Amygdala (tissue), 56 donors: Measurements from ENCODE around the gene RICTOR.

Experiments used
- DNase-seq, 56 donors: peaks; one replicate each; lab custom pipeline; 2025; lab: John Stamatoyannopoulos, UW

The RICTOR gene

DNA sequence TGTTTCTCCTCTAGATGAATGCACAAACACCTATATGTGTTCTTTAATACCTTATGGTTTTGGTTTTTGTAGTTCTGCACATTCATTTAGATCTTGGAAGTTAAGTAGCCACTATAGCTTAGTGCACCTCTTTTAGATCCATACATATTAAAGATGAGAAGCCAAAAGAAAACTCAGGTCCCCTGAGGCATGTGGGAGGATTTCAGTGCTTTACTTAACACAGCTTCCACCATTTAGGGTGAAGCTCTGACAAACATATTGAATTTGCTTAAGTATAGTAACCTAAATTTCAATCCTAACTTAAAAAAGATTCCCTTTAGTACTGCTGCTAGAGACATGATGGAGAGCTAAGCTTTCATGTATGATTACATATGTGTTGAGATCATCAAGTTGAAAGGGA, 25.6 kb upstream of the RICTOR start:
- no peak for DNase-seq

DNA sequence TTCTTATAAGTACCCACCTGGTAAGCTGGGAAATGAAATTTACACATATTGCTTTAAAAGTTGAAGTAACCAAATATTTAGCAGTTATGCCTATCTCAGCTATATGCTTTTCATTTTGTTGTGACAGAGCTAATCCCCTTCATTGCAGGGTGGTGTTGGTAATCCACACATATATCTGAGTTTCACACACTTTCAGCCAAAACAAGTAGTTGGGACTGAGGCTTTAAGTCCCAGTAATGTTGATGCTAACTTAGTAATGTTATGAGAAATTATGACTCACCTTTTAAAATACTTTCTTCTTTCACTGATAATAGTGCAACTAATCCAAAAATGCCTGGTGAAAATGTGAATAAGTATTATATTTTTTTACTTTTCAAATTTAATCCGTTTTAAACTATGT, 19.2 kb upstream of the RICTOR start:
- DNase-seq, result no peak

GRCh38 chr5:39092581-39093351, 18.6 kb upstream of the RICTOR start:
- DNase-seq, result no peak

DNA sequence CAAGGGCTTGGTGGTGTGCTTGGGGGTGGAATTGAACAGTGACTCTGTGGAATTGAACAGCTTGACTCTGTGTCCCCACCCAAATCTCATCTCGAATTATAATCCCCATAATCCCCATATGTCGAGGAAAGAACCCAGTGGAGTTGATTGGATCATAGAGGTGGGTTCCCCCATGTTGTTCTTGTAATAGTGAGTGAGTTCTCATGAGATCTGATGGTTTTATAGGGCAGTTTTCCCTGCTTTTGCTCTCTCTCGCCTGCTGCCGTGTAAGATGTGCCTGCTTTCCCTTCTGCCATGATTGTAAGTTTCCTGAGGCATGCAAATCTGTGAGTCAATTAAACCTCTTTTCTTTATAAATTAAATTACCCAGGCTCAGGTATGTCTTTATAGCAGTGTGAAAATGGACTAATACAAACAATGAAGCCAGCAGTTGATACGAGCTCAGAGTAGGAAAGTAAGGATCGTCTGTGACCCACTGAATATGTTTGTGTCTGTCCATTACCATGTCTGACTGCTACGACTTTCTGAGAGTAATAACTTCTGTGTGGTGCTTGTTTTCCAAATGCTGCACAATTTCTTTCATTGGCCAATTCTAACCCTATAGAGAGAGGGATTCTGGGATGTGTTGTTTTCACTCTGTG, 17.9 kb upstream of the RICTOR start:
- no peak for DNase-seq

DNA sequence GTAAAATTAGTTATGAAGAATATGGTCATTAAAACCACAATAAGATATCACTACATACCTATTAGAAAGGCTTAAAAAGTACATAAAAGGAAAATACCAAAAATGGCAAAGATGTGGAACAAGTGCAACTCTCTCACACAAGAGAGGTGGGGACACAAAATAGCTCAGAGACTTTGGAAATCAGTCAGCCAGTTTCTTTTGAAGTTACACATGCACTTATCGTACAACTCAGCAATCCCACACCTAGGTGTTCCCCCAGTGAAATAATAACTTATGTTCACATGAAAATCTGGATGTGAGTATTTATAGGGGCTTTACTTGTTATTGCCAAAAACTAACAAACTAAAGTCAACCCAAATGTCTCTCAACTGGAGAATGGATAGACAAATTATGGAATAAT, 9.8 kb upstream of the RICTOR start:
- DNase-seq, result no peak

GRCh38 chr5:39082995-39083394, 8.8 kb upstream of the RICTOR start:
- no peak for DNase-seq

GRCh38 chr5:39080597-39081204, 6.5 kb upstream of the RICTOR start:
- peak in 19 of 56 donors; percentile 1 to 57 (median 11) for DNase-seq

- no peak for DNase-seq
Measured at GRCh38 chr5:39080168-39080567, 6.0 kb upstream of the RICTOR start.

DNA sequence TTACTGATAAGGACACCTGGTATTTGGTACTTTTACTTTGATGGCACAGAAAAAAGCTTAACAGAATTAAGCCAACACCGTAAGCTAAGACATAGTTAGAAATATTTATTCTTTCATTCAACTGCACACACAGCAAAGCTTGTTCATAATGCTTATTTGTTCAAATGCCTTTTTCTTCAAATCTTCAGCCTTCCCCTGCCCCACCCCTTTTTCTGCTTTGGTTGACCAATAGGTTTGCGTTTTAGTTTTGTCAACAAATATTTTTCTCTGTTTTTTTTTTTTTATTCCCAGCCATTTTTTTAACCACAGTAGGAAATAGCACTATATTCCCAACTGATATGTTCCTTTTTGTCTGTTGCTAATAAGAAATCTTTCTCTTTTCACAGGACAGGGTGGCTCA, 4.9 kb upstream of the RICTOR start:
- DNase-seq, result peak in 1 of 56 donors; percentile 0

- no peak for DNase-seq
Measured at GRCh38 chr5:39076757-39077728, 2.8 kb upstream of the RICTOR start.

GRCh38 chr5:39076101-39076756, 2.0 kb upstream of the RICTOR start:
- no peak for DNase-seq

DNA sequence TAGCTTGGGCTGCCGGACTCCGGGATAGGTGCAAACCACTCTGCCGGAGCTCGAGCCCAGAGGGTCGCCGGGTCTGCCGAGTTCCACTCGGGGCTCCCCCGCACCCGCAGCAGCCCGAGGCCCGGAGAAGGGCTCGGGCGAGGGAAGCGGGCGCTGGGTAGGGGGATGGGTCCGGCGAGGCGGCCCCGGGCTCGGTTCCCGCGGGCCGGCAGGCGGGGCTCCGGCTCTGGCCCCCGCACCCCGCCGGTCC, 507 bp downstream of the RICTOR start:
- DNase-seq, result peak in 18 of 56 donors; percentile 38 to 85 (median 62)

DNA sequence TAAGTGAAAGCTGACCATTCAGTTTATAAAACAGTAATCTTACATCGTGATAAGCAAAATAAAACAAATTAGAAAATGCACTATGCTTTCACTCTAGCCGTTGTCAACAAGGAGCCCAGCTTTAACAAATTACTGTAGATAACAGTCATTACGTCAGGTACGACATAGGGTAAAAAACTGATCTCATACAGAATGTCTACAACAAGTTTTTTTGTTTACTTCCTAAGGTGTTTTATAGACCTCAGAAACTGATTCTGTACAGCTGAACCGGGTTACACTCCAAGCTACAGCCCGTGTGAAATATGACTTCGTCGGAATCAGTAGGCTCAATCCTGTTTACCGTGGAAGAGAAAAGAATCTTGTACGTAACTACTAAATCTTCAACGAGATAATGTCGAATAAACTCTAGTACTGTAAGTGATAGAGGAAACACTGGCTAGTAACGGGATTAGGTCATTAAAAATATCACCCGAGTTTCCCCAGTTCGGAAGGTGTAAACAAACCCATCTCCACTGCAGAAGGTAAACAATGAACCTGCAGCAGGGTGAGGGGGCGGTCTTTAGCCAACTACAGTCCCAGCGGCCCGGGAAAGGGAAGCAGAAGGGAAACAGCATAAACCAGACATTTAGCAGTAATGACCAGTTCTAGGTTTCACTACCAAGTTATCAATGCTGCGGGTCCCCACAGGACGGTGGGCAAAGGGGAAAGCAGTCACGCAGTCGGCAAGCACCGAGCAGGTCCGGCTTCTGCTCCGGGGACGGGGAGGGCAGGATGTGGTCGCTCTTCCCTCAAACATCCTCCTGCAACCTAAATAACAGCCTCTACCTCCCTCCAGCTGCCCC, 1.1 kb downstream of the RICTOR start:
- peak in 37 of 56 donors; percentile 10 to 82 (median 47) for DNase-seq

DNA sequence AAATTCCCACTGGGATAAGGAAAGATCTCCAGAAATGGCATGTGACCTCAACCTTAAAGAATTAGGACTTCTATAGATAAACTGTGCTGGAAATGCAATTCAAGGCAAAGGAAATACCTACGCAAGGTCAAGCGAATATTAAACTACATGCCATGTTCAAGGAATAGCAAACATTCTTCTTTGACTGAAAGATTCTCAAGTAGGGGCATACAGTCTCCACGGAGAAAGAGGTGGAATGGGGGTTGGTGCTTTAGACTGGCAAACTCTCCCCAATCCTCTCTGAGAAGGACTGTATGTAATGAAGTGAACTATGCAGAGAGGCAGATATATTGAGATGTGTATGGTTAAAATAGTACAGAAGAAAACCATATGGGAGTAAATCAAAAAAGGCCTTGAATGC, 6.1 kb downstream of the RICTOR start:
- no peak for DNase-seq

- DNase-seq, result no peak
Measured at GRCh38 chr5:39064450-39064849, 9.7 kb downstream of the RICTOR start.

GRCh38 chr5:39063037-39063436, 11.2 kb downstream of the RICTOR start:
- DNase-seq, result no peak

GRCh38 chr5:39062530-39062929, 11.7 kb downstream of the RICTOR start:
- DNase-seq, result no peak

DNA sequence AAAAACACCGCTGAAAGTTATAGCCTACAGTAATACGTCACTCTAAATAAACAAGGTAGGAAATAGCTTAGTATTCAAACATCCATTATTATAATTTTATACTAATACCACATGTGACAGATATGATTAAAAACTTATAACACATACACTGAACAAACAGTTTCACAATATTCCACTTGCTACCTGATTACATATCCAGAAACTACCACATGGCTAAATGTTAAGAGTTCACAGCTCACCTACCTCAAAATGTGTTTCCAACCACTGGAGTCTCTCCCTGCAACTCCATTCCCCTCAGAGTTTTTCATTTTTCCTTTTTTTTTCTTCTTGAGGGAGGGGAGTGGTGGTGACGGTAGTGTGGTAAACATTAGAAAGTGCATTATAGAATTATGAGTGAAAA, 12.1 kb downstream of the RICTOR start:
- DNase-seq, result no peak

- no peak for DNase-seq
Measured at GRCh38 chr5:39059064-39059463, 15.1 kb downstream of the RICTOR start.
